Stomach (tissue), 4 donors: ENCODE data around the gene GMDS.

Source experiments
- EP300 ChIP-seq: sonication (generic); formaldehyde crosslinking; IDR thresholded peaks from one replicate; pipeline ENCODE4 v1.6.1; 2017; ENCODE audit warnings: antibody characterized with exemption
- POLR2A ChIP-seq, 4 donors: fragments of 450-650 bp; IDR thresholded peaks; one replicate each; pipeline ENCODE4 v1.6.1; 2016; ENCODE audit warnings: antibody characterized with exemption in 4 of 4, control low read depth in 2 of 4, mild to moderate bottlenecking in 1 of 4, moderate library complexity in 1 of 4
- POLR2AphosphoS5 ChIP-seq, 3 donors: sonication (generic); formaldehyde crosslinking; IDR thresholded peaks; one replicate each; pipeline ENCODE4 v1.6.1; 2016; ENCODE audit warnings: antibody characterized with exemption in 3 of 3

- no peak for TF ChIP-seq POLR2A (IDR thresholded peaks at IDR 0.05)
- no peak for TF ChIP-seq POLR2AphosphoS5 (IDR thresholded peaks at IDR 0.05)
- TF ChIP-seq EP300: no peak
These were observed 76.9 kb downstream of the GMDS start for GRCh38 chr6:2168480-2168879.
